Pancreas (tissue), 10 donors: ENCODE data around the gene TMEM131L. TPM values are rescaled to one million over a fixed set of nuclear protein-coding genes. Genes with fewer than 3 reads are reported as not detected.

Source experiments
- ATAC-seq, 4 donors: fragments of 200-7000 bp; cut with Tn5 transposase; one replicate each; pipeline versions ENCODE4 v1.8.0 to v1.9.1; 2020; ENCODE audit warnings: mild to moderate bottlenecking in 4 of 4, moderate library complexity in 4 of 4
- DNase-seq, 6 donors: peaks; one replicate each; pipeline ENCODE4 v3.0.0-alpha.2; 2020
- FAIRE-seq: peaks from 2 replicates; lab custom pipeline; 2012; peaks lifted over from hg19 to GRCh38; lab: Jason Lieb, UNC
- H3K27ac ChIP-seq, 4 donors: fragments of 200-600 bp; sonication (generic); 1 replicate in 3 of 4; 2 replicates in 1 of 4; pipeline versions ENCODE4 v1.5.0 to v1.8.0; 2020
- H3K27me3 ChIP-seq, 4 donors: fragments of 200-600 bp; one replicate each; pipeline ENCODE4 v1.8.0; 2021
- H3K36me3 ChIP-seq, 3 donors: fragments of 200-600 bp; sonication (generic) in 1 of 3; one replicate each; pipeline versions ENCODE4 v1.5.0 to v1.8.0; 2020 to 2021
- H3K4me1 ChIP-seq, 3 donors: fragments of 200-600 bp; one replicate each; pipeline ENCODE4 v1.8.0; 2021
- H3K4me3 ChIP-seq, 4 donors: fragments of 200-600 bp; sonication (generic) in 2 of 4; one replicate each; pipeline versions ENCODE4 v1.5.0 to v1.8.0; 2020 to 2021
- H3K9me3 ChIP-seq, 4 donors: fragments of 200-600 bp; one replicate each; pipeline ENCODE4 v1.8.0; 2021
- CTCF ChIP-seq, 4 donors: fragments of 200-600 bp; sonication (generic) in 3 of 4; IDR thresholded peaks; one replicate each; pipeline versions ENCODE4 v1.5.0 to v1.8.0; 2021; ENCODE audit warnings: antibody characterized with exemption in 4 of 4
- WGBS, 2 donors: extraction: QIAGEN DNeasy Blood & Tissue Kit; methylation state at CpG; one replicate each; pipeline ENCODE4 v1.1.7; 2013; 5-methylcytosine and 5-hydroxymethylcytosine counted together
- intact Hi-C, 3 donors: fragments of 100-400 bp; cut with DNase I; formaldehyde crosslinking; loops; one replicate each; pipeline versions ENCODE4 v1.11.1 to v1.14.2; 2022
- polyA plus RNA-seq, 2 donors: library from polyadenylated mRNA; stranded (reverse); fragments of 200-250 nt; gene quantifications; one replicate each; pipeline ENCODE4 v1.2.3, GENCODE V29; 2013
- total RNA-seq, 6 donors: library from RNA; stranded (reverse); fragmentation: NEBNext Ultra II Directional in 4 of 6; extraction: Animal tissue kit (Norgen Biotek cat#: 25700) in 4 of 6; gene quantifications; one replicate each; pipeline versions ENCODE4 v1.2.1 to v1.2.4, GENCODE V29; 2021 to 2023
- donor health status: healthy with polysubstance abuse.
- donor health status: DM: no; HTN: no; CAD: no; lungs with moderate emphysema.
- donor health status: DM: no; HTN: no; CAD: no.
- donor health status: control.
- donor health status: control.
- donor health status: Bipolar disorder and iron deficiency.
- donor health status: DM: yes; HTN: yes; CAD: no.
- donor health status: DM: no; HTN: no; CAD: no.
- donor health status: DM: no; HTN: no; CAD: no.
- donor health status: DM: yes; HTN: yes; CAD: no.

Gene TMEM131L
- total and polyA plus RNA-seq, 8 donors, result 9.4 to 29.5 (median 20.1) TPM

- no peaks in the 10 kb centered on the region for H3K27me3 ChIP-seq
- WGBS, 2 donors, result 32 to 42% methylated on average over 1 of the region's 1 CpG
- no peak overlapping the region for H3K4me3 ChIP-seq
- intact Hi-C loops, result loop anchor here in 1 of 3 donors (10.0 kb wide), 1 partner anchor 111 kb away; no protein-coding TSS in a partner anchor
- no peaks in the 10 kb centered on the region for H3K9me3 ChIP-seq
- ATAC-seq (no peak), DNase-seq (peak in 1 of 6 donors; percentile 5), FAIRE-seq (no peak)
- H3K27ac ChIP-seq, result peak overlapping the region in 1 of 4 donors; percentile 37
- no peak for TF ChIP-seq CTCF (IDR thresholded peaks at IDR 0.05)
- H3K36me3 ChIP-seq, result no peaks in the 10 kb centered on the region
- H3K4me1 ChIP-seq, result peaks cover 0 to 27% (median under 1%) of the 10 kb centered on the region in 3 donors
Observed at GRCh38 chr4:153464068-153464467, 2.1 kb upstream of the TMEM131L start.

GRCh38 chr4:153465140-153465539, 1.0 kb upstream of the TMEM131L start:
- H3K27me3 ChIP-seq, result no peaks in the 10 kb centered on the region
- TF ChIP-seq CTCF (IDR thresholded peaks at IDR 0.05), result no peak
- DNase-seq (no peak), FAIRE-seq (no peak), ATAC-seq (no peak)
- peak overlapping the region in 2 of 4 donors; percentile 85 to 97 for H3K4me3 ChIP-seq
- H3K27ac ChIP-seq, result peak overlapping the region in 3 of 4 donors; percentile 88 to 93 (median 90)
- H3K36me3 ChIP-seq, result no peaks in the 10 kb centered on the region
- peaks cover 0 to 38% (median 6%) of the 10 kb centered on the region in 3 donors for H3K4me1 ChIP-seq
- WGBS, 2 donors, result 20 to 28% methylated on average over 4 of the region's 4 CpGs
- intact Hi-C loops, result loop anchor here in 1 of 3 donors (10.0 kb wide), 1 partner anchor 110 kb away; no protein-coding TSS in a partner anchor
- no peaks in the 10 kb centered on the region for H3K9me3 ChIP-seq

- FAIRE-seq, result no peak
- Histone ChIP-seq H3K4me1 (peaks cover 0 to 40% (median 6%) of the 10 kb centered on the region in 3 donors), H3K27ac (peak overlapping the region; percentile 78 to 93 (median 89)), H3K36me3 (no peaks in the 10 kb centered on the region), H3K9me3 (no peaks in the 10 kb centered on the region), H3K4me3 (peak overlapping the region; percentile 39 to 97 (median 84)), H3K27me3 (no peaks in the 10 kb centered on the region)
- WGBS, 2 donors, result 0% methylated on average over 30 to 31 of the region's 31 CpGs
- no peak for TF ChIP-seq CTCF (IDR thresholded peaks at IDR 0.05)
- peak; percentile 32 to 54 (median 40) for ATAC-seq
- peak; percentile 63 to 81 (median 68) for DNase-seq
- intact Hi-C loops, result loop anchor here in 1 of 3 donors (10.0 kb wide), 1 partner anchor 109 kb away; no protein-coding TSS in a partner anchor
Observed at GRCh38 chr4:153465615-153466080, 512 bp upstream of the TMEM131L start.

- DNase-seq (peak; percentile 89 to 95 (median 91)), ATAC-seq (peak; percentile 77 to 87 (median 82)), FAIRE-seq (no peak)
- Histone ChIP-seq H3K4me3 (peak overlapping the region; percentile 76 to 97 (median 84)), H3K9me3 (no peaks in the 10 kb centered on the region), H3K27me3 (no peaks in the 10 kb centered on the region), H3K27ac (peak overlapping the region; percentile 75 to 93 (median 87)), H3K36me3 (no peaks in the 10 kb centered on the region), H3K4me1 (peaks cover 6 to 54% (median 15%) of the 10 kb centered on the region in 3 donors)
- no peak for TF ChIP-seq CTCF (IDR thresholded peaks at IDR 0.05)
- 1% methylated on average over 43 of the region's 43 CpGs for WGBS, 2 donors
- intact Hi-C loops, result loop anchor here in 1 of 3 donors (10.0 kb wide), 1 partner anchor 108 kb away; no protein-coding TSS in a partner anchor
Observed at GRCh38 chr4:153466949-153467896, 1.1 kb downstream of the TMEM131L start.
